MM.1S (cell line): Measurements from ENCODE around the gene MGST2.

ENCODE experiments used
- CTCF ChIP-seq: fragments of 300-600 bp; sonication (generic); IDR thresholded peaks from 2 replicates; pipeline ENCODE4 v1.5.1; 2016; ENCODE audit warnings: antibody characterized with exemption, low read length, mixed read lengths
- EZH2 ChIP-seq: fragments of 300-600 bp; sonication (generic); optimal IDR thresholded peaks from 2 replicates; pipeline ENCODE3; 2017; ENCODE audit warnings: low read depth, mild to moderate bottlenecking, antibody characterized with exemption, low read length, mixed read lengths
- EZH2phosphoT487 ChIP-seq: fragments of 300-600 bp; sonication (generic); IDR thresholded peaks from 2 replicates; pipeline ENCODE4 v1.6.1; 2018; ENCODE audit warnings: antibody characterized with exemption, low read length

DNA sequence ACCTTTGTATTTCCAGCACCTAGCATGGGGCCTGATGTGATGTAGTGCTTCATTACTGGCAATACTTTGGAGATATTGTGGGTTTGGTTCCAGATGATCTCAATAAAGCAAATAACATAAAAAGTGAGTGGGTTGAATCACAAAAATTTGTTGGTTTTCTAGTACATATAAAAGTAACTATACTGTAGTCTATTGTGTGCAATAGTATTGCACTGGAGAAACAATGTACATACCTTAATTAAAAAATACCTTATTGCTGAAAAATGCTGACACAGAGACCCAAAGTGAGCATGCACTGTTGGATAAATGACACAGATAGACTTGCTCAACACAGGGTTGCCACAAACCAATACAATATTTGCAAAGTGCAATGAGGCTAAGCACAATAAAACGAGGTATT lies 17.7 kb upstream of the MGST2 start:
- TF ChIP-seq EZH2 = no peak
- no peak for TF ChIP-seq CTCF
- no peak for TF ChIP-seq EZH2phosphoT487
